H1 (cell line): Measurements from ENCODE around the gene MYBPC1. TPM values are rescaled to one million over a fixed set of nuclear protein-coding genes. Genes with fewer than 3 reads are reported as not detected.

Experiments
- MAFK ChIP-seq: IDR thresholded peaks from 2 replicates; pipeline ENCODE4 v1.6.1; 2012; ENCODE audit warnings: low read depth, mild to moderate bottlenecking, improper control_type of control experiment, low read length
- SIX5 ChIP-seq: IDR thresholded peaks from 2 replicates; pipeline ENCODE4 v1.6.1; 2011; ENCODE audit warnings: mild to moderate bottlenecking, low read depth, low read length
- YY1 ChIP-seq: IDR thresholded peaks from 2 replicates; pipeline ENCODE4 v1.6.1; 2011; ENCODE audit warnings: low read depth, mild to moderate bottlenecking, low read length
- polyA plus RNA-seq, 7 experiments: library from polyadenylated mRNA; depleted of rRNA in 3 of 7; stranded (reverse) in 5 of 7; unstranded in 2 of 7; fragments of >200 nt in 5 of 7; fragments of 200-250 nt in 2 of 7; gene quantifications; 1 replicate in 5 of 7; 2 replicates in 1 of 7; 4 replicates in 1 of 7; pipeline versions ENCODE4 v1.2.1 to v1.2.3, GENCODE V29; 2011 to 2013; ENCODE audit warnings: missing spikeins in 2 of 7, mixed read lengths in 2 of 7
- total RNA-seq: library from RNA; stranded (reverse); fragmentation: NEBNext Ultra II Directional; extraction: Animal tissue kit (Norgen Biotek cat#: 25700); gene quantifications from 2 replicates; pipeline ENCODE4 v1.2.1, GENCODE V29; 2021

Gene MYBPC1
- total and polyA plus RNA-seq, 2 of the 8 experiments (the other 6 are each of a cell fraction or from before 2014, with no cell fraction given): not detected

GRCh38 chr12:101686176-101686575 is 91.4 kb downstream of the MYBPC1 start (continued):
- TF ChIP-seq MAFK (no peak), YY1 (no peak), SIX5 (no peak)
